Loucy (cell line): ENCODE results near the gene MAN1C1.

Experiments used
- H2AFZ ChIP-seq: fragments of 200-600 bp; sonication (generic); 2 replicates; pipeline ENCODE4 v1.6.0; 2016; ENCODE audit warnings: antibody characterized with exemption, mild to moderate bottlenecking, low read length, moderate library complexity
- H3F3A ChIP-seq: fragments of 200-600 bp; 2 replicates; pipeline ENCODE4 v1.6.0; 2016; ENCODE audit warnings: antibody characterized with exemption, low read depth, mild to moderate bottlenecking
- H3K27me3 ChIP-seq: fragments of 200-600 bp; sonication (generic); 2 replicates; pipeline ENCODE4 v1.6.1; 2014; ENCODE audit warnings: low read length, mild to moderate bottlenecking; ENCODE audit not compliant: insufficient read depth, poor library complexity, severe bottlenecking
- H3K36me3 ChIP-seq: fragments of 200-600 bp; sonication (generic); 2 replicates; pipeline ENCODE4 v1.6.1; 2016; ENCODE audit warnings: low read length; ENCODE audit not compliant: insufficient read depth
- H3K4me1 ChIP-seq: fragments of 200-600 bp; sonication (generic); 2 replicates; pipeline ENCODE4 v1.5.1; 2014; ENCODE audit warnings: low read length, mild to moderate bottlenecking; ENCODE audit not compliant: insufficient read depth, poor library complexity, severe bottlenecking
- H3K4me2 ChIP-seq: fragments of 200-600 bp; sonication (generic); 2 replicates; pipeline ENCODE4 v1.6.0; 2014; ENCODE audit warnings: antibody characterized with exemption, low read length, low read depth, mild to moderate bottlenecking; ENCODE audit not compliant: poor library complexity, severe bottlenecking
- H3K4me3 ChIP-seq: fragments of 200-600 bp; sonication (generic); 2 replicates; pipeline ENCODE4 v1.5.1; 2014; ENCODE audit warnings: low read length, mild to moderate bottlenecking, mixed read lengths; ENCODE audit not compliant: poor library complexity, severe bottlenecking
- H3K79me2 ChIP-seq: fragments of 200-600 bp; sonication (generic); 2 replicates; pipeline ENCODE4 v1.6.1; 2014; ENCODE audit warnings: low read length; ENCODE audit not compliant: insufficient read depth
- H3K9ac ChIP-seq: fragments of 200-600 bp; sonication (generic); 2 replicates; pipeline ENCODE4 v1.6.0; 2014; ENCODE audit warnings: mild to moderate bottlenecking, low read depth, low read length, moderate library complexity; ENCODE audit not compliant: poor library complexity, severe bottlenecking
- H3K9me2 ChIP-seq: fragments of 200-600 bp; sonication (generic); replicated peaks from 2 replicates; pipeline ENCODE4 v1.6.1; 2016; ENCODE audit warnings: low read depth, low read length, mixed read lengths
- H3K9me3 ChIP-seq: fragments of 200-600 bp; sonication (generic); 2 replicates; pipeline ENCODE4 v1.6.1; 2014; ENCODE audit warnings: mild to moderate bottlenecking, antibody characterized with exemption, low read length, low read depth; ENCODE audit not compliant: insufficient read depth
- H4K20me1 ChIP-seq: fragments of 200-600 bp; sonication (generic); 2 replicates; pipeline ENCODE4 v1.6.0; 2014; ENCODE audit warnings: antibody characterized with exemption, low read length, mild to moderate bottlenecking; ENCODE audit not compliant: insufficient read depth, poor library complexity, severe bottlenecking
- EZH2phosphoT487 ChIP-seq: fragments of 200-600 bp; IDR thresholded peaks from 2 replicates; pipeline ENCODE4 v1.6.1; 2018; ENCODE audit warnings: antibody characterized with exemption, mild to moderate bottlenecking, moderate library complexity, borderline replicate concordance
- TF ChIP-seq, protein P1 (sequence below): fragments of 200-600 bp; sonication (generic); conservative IDR thresholded peaks from 2 replicates; pipeline ENCODE4 v1.5.1; 2014; ENCODE audit warnings: mild to moderate bottlenecking, antibody characterized with exemption, low read length

The MAN1C1 gene

DNA sequence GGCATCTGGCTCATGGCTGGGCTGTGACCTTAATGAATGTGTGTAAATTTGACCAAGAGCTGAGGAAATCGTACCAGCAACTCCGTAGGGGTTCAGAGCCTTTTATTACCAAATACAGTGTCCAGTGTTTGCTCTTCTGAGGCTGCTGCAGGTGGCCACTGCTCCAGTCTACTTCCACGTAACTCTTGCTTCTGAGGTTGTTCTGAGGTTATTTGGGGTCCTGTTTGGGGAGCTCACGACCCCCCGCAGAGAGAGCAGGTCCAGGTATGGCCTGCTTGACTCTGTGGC lies 33.6 kb downstream of the MAN1C1 start:
- Histone ChIP-seq H3F3A (no peaks in the 10 kb centered on the region), H3K9me2 (no peaks in the 10 kb centered on the region), H3K4me1 (no peaks in the 10 kb centered on the region), H3K9me3 (no peaks in the 10 kb centered on the region), H3K79me2 (no peaks in the 10 kb centered on the region), H2AFZ (no peak overlapping the region), H3K4me2 (no peak overlapping the region), H3K36me3 (no peaks in the 10 kb centered on the region), H4K20me1 (peaks cover 3% of the 10 kb centered on the region), H3K27me3 (peaks cover 100% of the 10 kb centered on the region), H3K9ac (no peak overlapping the region), H3K4me3 (no peak overlapping the region)
- TF ChIP-seq, protein P1, sequence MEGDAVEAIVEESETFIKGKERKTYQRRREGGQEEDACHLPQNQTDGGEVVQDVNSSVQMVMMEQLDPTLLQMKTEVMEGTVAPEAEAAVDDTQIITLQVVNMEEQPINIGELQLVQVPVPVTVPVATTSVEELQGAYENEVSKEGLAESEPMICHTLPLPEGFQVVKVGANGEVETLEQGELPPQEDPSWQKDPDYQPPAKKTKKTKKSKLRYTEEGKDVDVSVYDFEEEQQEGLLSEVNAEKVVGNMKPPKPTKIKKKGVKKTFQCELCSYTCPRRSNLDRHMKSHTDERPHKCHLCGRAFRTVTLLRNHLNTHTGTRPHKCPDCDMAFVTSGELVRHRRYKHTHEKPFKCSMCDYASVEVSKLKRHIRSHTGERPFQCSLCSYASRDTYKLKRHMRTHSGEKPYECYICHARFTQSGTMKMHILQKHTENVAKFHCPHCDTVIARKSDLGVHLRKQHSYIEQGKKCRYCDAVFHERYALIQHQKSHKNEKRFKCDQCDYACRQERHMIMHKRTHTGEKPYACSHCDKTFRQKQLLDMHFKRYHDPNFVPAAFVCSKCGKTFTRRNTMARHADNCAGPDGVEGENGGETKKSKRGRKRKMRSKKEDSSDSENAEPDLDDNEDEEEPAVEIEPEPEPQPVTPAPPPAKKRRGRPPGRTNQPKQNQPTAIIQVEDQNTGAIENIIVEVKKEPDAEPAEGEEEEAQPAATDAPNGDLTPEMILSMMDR, result no peak
- no peak for TF ChIP-seq EZH2phosphoT487

DNA sequence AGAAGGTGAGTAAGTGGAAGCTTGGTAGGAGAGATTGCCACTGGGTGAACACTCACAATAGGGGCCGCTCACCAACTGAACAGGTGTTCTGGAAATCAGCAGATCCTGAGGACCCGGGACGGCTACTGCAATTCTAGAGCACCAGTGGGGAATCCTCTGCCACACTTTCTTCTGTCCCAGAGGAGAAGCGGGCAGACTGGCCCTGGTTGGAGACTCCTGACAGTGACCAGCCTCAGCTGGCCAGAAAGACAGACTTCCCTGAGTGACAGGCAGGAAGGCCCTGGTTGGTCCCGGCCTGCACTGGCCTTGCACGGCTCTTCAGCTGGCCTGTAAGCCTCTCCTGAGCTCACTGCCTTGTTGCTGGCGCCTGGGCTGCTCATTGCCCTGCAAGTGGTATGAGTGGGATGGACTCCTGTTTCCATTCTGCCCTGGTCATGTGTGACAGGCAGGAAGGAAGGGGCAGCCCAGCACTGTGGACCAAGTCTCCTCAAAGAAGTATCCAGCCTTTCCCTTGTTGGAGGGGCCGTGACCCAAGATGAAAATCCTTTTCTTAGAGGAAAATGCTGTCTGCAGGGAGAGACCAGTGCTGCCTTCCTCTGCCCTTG lies 34.5 kb downstream of the MAN1C1 start:
- Histone ChIP-seq H4K20me1 (peaks cover 3% of the 10 kb centered on the region), H3K4me2 (no peak overlapping the region), H3K79me2 (no peaks in the 10 kb centered on the region), H2AFZ (no peak overlapping the region), H3K4me1 (no peaks in the 10 kb centered on the region), H3K36me3 (no peaks in the 10 kb centered on the region), H3K27me3 (peaks cover 100% of the 10 kb centered on the region), H3K9me3 (no peaks in the 10 kb centered on the region), H3K9ac (no peak overlapping the region), H3K4me3 (no peak overlapping the region), H3F3A (no peaks in the 10 kb centered on the region), H3K9me2 (no peaks in the 10 kb centered on the region)
- TF ChIP-seq, protein P1, result no peak
- no peak for TF ChIP-seq EZH2phosphoT487

DNA sequence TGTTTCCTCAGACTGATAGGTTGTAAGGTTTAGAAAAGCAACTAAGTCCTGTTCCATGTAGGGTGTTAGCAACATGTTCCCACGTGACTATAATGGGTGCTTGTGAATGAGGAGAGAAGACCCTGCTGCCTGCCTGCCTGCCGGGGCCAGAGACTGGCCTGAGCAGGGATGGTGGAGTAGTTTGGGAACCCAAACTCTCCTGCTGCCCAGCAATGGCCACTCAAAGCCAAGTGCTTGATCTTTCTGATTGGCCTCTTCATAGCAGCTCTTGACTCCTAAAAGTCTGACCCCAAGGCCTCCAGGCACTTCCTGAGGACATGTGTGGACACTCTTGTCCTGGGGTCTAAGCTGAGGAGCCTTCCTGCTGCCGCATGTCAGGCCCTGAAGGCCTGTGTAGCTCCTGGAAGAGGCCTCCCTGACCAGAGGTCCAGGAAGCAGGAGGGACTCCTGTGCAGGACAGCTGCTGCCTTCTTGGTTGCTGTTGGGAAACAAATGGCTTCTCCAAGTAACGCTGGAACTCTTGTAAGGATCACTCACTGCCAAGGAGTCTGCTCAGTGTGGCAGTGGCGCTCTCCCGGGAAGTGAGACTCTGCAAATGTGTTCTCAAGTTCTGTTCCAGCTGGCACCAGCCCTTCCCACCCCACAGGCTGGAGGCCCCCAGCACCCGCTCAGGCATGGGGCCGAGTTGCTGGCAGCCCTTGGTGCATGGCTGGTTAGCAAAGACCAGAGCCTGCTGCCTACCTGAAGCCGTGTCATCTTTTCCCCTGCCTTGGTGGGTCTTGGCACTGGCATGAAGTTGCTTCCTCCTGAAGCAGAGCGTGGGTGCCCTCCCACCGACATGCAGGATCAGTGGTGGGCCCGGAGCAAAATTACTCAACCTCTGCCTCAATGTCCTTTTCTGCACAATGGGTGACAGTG lies 35.5 kb downstream of the MAN1C1 start:
- H4K20me1 ChIP-seq, result no peaks in the 10 kb centered on the region
- TF ChIP-seq, protein P1, result no peak
- TF ChIP-seq EZH2phosphoT487, result no peak
- no peaks in the 10 kb centered on the region for H3K9me2 ChIP-seq
- no peaks in the 10 kb centered on the region for H3K36me3 ChIP-seq
- no peaks in the 10 kb centered on the region for H3K79me2 ChIP-seq
- peaks cover 99% of the 10 kb centered on the region for H3K27me3 ChIP-seq
- no peak overlapping the region for H3K9ac ChIP-seq
- H3K4me3 ChIP-seq, result no peak overlapping the region
- no peak overlapping the region for H2AFZ ChIP-seq
- no peaks in the 10 kb centered on the region for H3K4me1 ChIP-seq
- H3K9me3 ChIP-seq, result no peaks in the 10 kb centered on the region
- H3K4me2 ChIP-seq, result no peak overlapping the region
- H3F3A ChIP-seq, result no peaks in the 10 kb centered on the region
